ENCODE results near the gene GART.
"Not testable (repeated sequence)": the region's sequence is repeated elsewhere in the genome, so short reads cannot be mapped to it uniquely, and the experiment has no call there.

Gene GART

GRCh38 chr21:33541756-33542639 is at the start of gene GART:
GART (minus strand) TSS chr21:33542117; CDS start chr21:33539315, 2,802 bp downstream.
- DNase-seq, result peak; percentile 93

DNA sequence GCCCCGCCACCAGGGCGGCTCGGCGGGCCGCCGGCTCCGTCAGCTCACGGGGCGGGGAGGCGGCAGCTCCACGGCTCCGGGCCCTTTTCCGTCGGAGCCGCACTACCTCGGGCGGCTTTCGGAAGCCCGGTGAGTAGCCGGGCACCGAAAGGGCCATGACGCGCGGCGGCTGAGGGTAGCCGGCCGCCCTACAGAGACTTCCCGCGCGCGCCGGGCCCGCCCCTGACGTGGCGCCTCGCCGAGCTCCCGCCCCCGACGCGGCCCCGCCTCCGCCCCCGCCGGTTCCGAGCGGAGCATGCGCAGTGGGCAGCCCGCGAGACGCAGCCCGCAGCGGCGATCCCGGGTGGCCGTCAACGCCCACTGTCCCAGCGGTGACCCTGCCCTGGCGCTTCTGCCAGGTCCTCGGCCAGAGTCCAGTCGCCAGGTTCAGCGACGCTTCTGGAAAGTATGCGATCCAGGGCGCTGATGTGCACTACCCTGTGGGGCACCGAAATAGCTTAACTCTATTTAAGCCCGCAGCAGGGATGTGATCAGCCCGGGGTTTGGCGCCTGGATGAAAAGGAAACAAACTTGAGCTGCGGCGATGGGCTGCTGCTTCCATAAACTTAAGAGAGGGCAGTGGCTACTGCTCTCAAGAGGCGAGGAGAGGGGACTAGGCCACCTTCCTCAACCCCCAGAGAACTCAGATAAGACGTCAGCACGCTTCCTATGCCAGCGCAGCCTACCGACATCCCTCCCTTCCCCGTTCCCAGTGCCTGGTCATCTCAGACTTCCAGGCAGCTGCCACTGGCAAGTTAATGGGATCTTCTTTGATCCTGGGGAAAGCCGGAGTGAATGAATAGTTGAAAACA is 46.8 kb upstream of the GART start, which contains the start of gene DONSON:
DONSON (minus strand) TSS at position 200 of the 851 bp plus-strand sequence; CDS start at position 157, 43 bp downstream.
- DNase-seq, result peak; percentile 91

DNA sequence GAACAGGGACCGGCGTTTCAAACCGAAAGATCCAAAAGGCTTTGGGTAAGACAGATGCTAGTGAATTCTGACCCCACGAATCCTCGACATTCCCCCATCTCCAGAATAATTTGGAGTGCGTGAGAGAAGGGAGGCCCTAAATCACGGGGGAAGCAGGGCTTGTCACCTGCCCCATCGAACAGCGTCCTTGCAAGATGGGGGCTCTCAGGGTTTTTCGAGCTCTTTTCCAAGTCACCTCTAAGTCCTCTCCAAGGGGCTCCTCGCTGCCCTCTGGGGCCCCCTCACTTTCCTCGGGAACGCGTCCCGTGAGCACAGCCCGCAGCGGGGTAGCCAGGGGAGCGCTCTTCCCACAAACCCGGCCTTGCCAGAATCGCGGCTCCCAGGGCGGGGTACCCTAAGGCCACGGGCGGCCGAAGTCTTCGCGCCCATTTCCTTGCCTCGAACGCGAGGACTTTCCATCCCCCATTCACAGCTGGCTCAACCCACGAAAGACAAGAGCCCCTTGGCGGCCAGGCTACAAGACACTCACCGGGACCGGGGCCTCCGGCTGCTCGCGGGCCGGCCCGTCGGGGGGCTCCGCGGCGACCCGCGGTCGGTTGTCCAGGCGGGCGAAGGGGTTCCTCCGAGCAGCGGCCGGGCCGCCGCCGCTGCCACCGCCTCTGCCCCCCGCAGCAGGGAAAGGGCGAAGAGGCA is 46.0 kb upstream of the GART start:
- peak; percentile 50 for DNase-seq

DNA sequence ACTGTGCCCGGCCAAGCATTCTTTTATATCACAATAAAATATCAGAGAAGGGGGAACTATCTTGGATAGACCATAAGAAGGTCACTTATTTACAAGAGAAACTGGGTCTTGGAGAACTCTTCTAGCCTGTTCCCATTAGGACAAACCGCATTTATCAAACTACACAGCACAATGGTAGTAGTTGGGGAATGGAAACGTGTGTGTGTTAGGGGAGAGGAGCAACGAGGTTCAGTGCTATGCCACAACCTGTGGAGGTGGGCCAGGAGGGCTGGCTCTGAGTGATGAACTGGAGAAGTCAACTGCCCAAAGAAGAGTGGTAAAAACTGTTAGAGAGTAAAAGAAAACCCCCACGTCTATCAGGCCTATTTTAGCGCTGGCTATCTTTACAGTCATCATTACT is 45.0 kb upstream of the GART start:
- no peak for DNase-seq

DNA sequence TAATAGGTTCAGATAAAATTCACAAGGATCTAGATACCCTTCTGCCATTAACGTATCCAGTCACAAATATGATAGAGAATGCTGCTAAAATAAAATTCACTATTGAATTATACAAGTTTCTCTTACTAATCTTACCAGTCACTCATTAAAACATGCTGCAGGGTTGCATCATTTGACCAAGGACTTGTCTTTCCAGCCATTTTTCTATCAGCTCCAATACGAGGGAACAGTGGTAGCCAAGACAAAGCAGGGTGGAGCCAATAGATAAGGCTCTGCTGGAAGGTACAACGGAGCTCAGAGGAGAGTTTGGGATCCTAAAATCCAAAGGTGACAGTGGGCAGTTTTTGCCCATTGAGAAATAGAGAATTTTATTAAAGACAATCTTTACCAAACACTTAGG is 42.5 kb upstream of the GART start:
- no peak for DNase-seq

GRCh38 chr21:33578959-33579542 is 37.1 kb upstream of the GART start:
- DNase-seq, result no peak

GRCh38 chr21:33578214-33578613 is 36.3 kb upstream of the GART start:
- no peak for DNase-seq

DNA sequence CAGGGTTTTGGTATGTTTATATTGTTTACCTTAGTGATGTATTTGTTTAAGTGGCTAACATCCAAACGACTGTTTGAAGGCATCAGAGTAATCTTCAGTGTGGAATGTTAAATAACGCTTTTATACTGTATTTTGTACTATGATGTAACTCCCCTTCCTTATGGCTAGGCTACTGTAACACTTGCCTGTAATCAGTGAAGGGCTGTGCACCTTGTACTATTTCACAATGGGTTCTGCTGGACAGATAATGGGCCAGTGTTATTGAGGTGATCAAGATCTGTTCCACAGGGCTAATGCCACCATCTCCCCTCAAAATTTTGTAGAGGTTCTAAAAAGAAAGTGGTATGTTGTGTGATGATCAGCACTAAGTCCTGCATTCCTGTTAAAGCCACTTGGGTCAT is 34.8 kb upstream of the GART start:
- not testable (repeated sequence) for DNase-seq

- DNase-seq, result no peak
Measured at GRCh38 chr21:33572350-33572749, 30.4 kb upstream of the GART start.

DNA sequence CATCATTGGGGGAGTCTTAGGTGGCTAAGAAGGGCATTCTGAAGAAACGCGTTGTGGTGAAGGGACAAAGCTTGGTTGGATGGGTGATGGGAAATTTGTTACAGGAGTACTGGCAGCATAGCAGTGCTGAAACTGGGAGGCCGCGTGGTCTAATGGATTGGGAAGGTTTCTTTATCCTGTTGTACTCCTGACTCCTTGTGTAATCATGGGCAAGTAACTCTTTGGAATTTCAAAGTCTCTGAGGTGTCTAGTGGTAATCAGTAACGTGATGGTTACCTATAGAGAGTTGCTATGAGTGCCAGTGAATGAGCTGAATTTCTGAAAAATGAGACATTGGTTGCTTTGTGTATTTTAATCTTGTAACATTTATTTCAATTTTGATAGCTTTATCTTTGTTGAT is 28.1 kb upstream of the GART start:
- no peak for DNase-seq

- DNase-seq, result no peak
Measured at GRCh38 chr21:33568448-33568847, 26.5 kb upstream of the GART start.

DNA sequence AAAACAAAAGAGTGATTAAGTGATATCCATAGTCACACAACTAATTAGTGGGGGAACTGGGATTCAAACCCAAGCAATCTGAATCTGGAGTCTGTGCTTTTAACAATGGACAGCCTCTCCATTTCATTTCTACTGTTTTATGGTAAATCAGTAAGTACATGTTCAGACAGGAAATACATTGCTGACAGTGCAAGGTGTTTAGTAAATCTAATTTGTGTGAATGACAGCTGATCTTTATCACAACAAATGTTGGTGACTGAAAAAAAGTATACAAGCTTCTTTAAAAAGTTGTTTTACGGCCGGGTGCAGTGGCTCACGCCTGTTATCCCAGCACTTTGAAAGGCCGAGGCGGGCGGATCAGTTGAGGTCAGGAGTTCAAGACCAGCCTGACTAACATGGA is 26.0 kb upstream of the GART start:
- DNase-seq, result no peak

- no peak for DNase-seq
Measured at GRCh38 chr21:33566514-33566913, 24.6 kb upstream of the GART start.

DNA sequence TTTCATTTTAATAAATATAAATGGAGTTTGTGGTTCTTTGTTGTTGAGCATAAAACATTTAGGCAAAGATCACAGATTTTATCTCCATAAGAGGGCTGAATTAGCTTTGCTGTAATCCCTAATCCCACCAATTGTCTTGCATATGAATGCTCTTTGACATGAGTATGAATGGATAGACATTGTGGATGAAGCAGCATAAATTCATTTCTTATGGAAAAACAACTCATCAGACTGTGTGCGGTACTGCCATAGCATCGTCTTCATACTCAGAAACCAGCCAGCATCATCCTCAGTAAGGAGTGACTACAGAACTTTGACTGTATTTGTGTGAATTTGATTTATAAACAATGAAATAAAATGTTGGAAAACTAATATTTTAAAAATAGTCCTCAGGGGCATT is 20.5 kb upstream of the GART start:
- DNase-seq, result no peak

- DNase-seq, result no peak
Measured at GRCh38 chr21:33561373-33561772, 19.5 kb upstream of the GART start.

GRCh38 chr21:33560965-33561364 is 19.0 kb upstream of the GART start:
- DNase-seq, result no peak

GRCh38 chr21:33559813-33560212 is 17.9 kb upstream of the GART start:
- DNase-seq, result no peak

DNA sequence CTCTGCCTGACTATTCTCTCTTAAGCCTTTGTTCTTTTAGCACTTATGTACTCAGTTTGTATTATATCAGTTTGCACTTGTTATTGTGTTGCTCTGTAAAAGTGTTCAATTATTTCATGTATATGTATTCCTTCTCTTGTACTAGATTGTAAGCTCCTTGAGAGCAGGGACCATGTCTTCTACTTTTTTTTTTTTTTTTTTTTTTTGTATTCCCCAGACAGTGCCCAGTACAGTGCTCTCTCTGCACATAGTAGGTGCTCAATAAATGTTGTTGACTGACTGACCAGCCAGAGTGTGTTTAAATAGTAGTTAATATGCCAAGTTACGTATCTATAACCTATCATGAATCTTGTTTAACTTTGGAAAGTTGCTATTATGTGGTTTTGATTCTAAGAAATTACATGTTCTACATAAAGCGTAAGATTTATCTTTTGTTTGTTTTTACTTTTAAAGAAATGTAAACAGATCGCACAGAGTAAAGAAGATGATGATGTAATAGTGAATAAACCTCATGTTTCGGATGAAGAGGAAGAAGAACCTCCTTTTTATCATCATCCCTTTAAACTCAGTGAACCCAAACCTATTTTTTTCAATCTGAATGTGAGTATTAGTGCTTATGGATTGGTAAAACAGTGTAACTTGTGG is 17.0 kb upstream of the GART start:
- DNase-seq, result no peak

GRCh38 chr21:33557447-33557846 is 15.5 kb upstream of the GART start:
- no peak for DNase-seq

DNA sequence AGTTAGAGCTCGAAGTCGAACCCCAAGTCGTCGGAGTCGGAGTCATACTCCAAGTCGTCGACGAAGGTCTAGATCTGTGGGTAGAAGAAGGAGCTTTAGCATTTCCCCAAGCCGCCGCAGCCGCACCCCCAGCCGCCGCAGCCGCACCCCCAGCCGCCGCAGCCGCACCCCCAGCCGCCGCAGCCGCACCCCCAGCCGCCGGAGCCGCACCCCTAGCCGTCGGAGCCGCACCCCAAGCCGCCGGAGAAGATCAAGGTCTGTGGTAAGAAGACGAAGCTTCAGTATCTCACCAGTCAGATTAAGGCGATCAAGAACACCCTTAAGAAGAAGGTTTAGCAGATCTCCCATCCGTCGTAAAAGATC is 13.0 kb upstream of the GART start:
- DNase-seq, result no peak

DNA sequence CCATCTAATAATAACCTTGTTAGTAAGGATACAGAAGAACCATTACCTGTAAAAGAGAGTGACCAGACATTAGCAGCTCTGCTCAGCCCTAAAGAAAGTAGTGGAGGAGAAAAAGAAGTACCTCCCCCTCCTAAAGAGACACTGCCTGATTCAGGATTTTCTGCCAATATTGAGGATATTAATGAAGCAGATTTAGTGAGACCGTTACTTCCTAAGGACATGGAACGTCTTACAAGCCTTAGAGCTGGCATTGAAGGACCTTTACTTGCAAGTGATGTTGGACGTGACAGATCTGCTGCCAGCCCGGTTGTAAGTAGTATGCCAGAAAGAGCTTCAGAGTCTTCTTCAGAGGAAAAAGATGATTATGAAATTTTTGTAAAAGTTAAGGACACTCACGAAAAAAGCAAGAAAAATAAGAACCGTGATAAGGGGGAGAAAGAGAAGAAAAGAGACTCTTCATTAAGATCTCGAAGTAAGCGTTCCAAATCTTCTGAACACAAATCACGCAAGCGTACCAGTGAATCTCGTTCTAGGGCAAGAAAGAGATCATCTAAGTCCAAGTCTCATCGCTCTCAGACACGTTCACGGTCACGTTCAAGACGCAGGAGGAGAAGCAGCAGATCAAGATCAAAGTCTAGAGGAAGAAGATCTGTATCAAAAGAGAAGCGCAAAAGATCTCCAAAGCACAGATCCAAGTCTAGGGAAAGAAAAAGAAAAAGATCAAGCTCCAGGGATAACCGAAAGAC is 12.5 kb upstream of the GART start:
- no peak for DNase-seq
